Activated CD8-positive, alpha-beta T cell treated with anti-CD3 and anti-CD28 coated beads for 36 hours (primary cell): ENCODE measurements around the gene FRMD4B. TPM values are rescaled to one million over a fixed set of nuclear protein-coding genes. Genes with fewer than 3 reads are reported as not detected.

Source experiments
- ATAC-seq: fragments of 200-7000 bp; cut with Tn5 transposase; one replicate; pipeline ENCODE4 v1.10.0; 2021; ENCODE audit warnings: mild to moderate bottlenecking, moderate library complexity
- CTCF ChIA-PET: fragments of 350-600 bp; sonication (Branson Sonifier 250); formaldehyde crosslinking; loops from one replicate; lab custom pipeline; 2021; ENCODE audit warnings: antibody characterized with exemption; lab: Charles Lee
- POLR2A ChIA-PET: fragments of 350-600 bp; sonication (Branson Sonifier 250); formaldehyde crosslinking; loops from one replicate; lab custom pipeline; 2021; ENCODE audit warnings: antibody characterized with exemption; lab: Charles Lee
- DNase-seq: peaks from one replicate; pipeline ENCODE4 v3.0.0-alpha.2; 2020
- H3K27ac Mint-ChIP-seq: one replicate; pipeline ENCODE4 v1.8.0; 2021; ENCODE audit warnings: mild to moderate bottlenecking, mixed read lengths
- H3K27me3 Mint-ChIP-seq: one replicate; pipeline ENCODE4 v1.8.0; 2021; ENCODE audit warnings: mixed read lengths
- H3K36me3 Mint-ChIP-seq: one replicate; pipeline ENCODE4 v1.8.0; 2021; ENCODE audit warnings: low read depth, mixed read lengths
- H3K4me1 Mint-ChIP-seq: one replicate; pipeline ENCODE4 v1.8.0; 2021; ENCODE audit warnings: low read depth, mixed read lengths
- H3K4me3 Mint-ChIP-seq: one replicate; pipeline ENCODE4 v1.8.0; 2021; ENCODE audit warnings: mild to moderate bottlenecking, moderate library complexity, mixed read lengths
- H3K9me3 Mint-ChIP-seq: one replicate; pipeline ENCODE4 v1.8.0; 2021; ENCODE audit warnings: mixed read lengths
- intact Hi-C: fragments of 100-400 bp; cut with micrococcal nuclease; formaldehyde crosslinking; loops from one replicate; pipeline ENCODE4 v1.10.0; 2022
- total RNA-seq, 2 experiments: library from RNA; stranded (reverse); gene quantifications; one replicate each; pipeline ENCODE4 v1.2.3, GENCODE V29; 2021
- TF ChIP-seq, protein P1 (sequence below): fragments of 200-600 bp; IDR thresholded peaks from one replicate; pipeline ENCODE4 v1.8.0; 2022; ENCODE audit warnings: antibody characterized with exemption, mild to moderate bottlenecking

Gene FRMD4B
- total RNA-seq, 2 experiments from 2014 or later: 11.7 to 11.8 TPM

DNA sequence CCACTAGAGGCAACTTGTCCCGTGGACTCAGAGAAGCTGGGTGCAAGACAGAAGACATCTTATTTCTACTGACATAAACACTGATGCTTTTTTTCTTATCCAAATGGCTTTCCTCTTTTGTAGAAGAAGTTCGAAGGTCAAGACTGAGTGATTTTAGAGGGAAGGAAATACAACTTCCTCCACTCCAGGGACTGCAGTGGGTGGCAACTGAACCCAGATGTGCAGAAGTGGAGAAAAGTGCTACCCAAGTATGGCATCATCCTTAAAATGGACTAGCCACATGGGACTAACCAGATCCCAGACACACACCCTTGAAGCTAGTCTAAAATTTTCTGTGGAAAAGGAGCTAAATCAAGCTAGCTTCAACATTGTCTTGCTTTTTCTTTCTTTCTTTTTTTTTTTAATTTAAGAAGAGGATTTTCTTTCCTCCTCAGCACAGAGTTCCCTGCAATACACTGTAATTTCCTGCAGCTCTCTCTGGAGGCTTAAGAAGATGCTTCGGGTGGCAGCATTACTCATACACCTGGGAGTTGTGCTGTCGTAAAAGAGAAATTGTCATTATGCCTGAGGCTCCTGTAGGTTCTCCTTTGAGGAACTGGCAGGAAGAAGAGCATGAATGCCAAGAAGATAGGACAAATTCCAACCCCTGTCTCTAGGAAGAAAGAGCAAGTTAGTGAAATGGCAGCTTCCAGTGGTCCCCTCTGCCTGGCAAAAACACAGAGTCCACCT, 3.8 kb upstream of the FRMD4B start:
- peaks cover 9% of the 10 kb centered on the region for H3K4me1 Mint-ChIP-seq
- H3K27me3 Mint-ChIP-seq: peaks cover 36% of the 10 kb centered on the region
- H3K36me3 Mint-ChIP-seq: no peaks in the 10 kb centered on the region
- ChIA-PET POLR2A (no interaction called here), CTCF (interaction anchor here (1.4 to 4.4 kb wide), 2 partner anchors 20 to 269 kb away, joined by 5 to 24 read pairs; no protein-coding TSS in a partner anchor)
- TF ChIP-seq, protein P1, sequence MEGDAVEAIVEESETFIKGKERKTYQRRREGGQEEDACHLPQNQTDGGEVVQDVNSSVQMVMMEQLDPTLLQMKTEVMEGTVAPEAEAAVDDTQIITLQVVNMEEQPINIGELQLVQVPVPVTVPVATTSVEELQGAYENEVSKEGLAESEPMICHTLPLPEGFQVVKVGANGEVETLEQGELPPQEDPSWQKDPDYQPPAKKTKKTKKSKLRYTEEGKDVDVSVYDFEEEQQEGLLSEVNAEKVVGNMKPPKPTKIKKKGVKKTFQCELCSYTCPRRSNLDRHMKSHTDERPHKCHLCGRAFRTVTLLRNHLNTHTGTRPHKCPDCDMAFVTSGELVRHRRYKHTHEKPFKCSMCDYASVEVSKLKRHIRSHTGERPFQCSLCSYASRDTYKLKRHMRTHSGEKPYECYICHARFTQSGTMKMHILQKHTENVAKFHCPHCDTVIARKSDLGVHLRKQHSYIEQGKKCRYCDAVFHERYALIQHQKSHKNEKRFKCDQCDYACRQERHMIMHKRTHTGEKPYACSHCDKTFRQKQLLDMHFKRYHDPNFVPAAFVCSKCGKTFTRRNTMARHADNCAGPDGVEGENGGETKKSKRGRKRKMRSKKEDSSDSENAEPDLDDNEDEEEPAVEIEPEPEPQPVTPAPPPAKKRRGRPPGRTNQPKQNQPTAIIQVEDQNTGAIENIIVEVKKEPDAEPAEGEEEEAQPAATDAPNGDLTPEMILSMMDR: no peak
- no peak overlapping the region for H3K4me3 Mint-ChIP-seq
- no peak for DNase-seq
- intact Hi-C loops: no loop called here
- H3K27ac Mint-ChIP-seq: no peak overlapping the region
- no peak for ATAC-seq
- H3K9me3 Mint-ChIP-seq: no peaks in the 10 kb centered on the region

DNA sequence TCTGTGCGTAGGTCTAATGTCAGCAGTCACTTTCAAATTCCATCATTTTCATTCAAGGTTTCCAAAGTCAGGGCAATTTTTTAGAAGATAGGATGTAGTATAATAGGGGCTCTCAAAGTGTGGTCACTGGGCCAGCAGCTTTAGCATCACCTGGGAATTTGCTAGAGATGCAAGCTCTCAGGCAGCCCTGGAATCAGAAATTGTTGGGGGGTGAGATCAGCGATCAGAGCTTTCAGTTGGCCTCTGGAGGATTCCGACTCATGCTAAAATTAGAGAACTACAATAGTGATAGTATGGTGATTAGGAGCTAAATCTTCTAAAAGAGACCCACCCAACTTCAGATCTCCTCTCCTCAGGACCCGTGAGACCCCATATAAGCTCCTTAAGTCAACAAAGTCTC, 2.4 kb upstream of the FRMD4B start:
- H3K4me3 Mint-ChIP-seq: no peak overlapping the region
- no peak overlapping the region for H3K27ac Mint-ChIP-seq
- intact Hi-C loops: no loop called here

DNA sequence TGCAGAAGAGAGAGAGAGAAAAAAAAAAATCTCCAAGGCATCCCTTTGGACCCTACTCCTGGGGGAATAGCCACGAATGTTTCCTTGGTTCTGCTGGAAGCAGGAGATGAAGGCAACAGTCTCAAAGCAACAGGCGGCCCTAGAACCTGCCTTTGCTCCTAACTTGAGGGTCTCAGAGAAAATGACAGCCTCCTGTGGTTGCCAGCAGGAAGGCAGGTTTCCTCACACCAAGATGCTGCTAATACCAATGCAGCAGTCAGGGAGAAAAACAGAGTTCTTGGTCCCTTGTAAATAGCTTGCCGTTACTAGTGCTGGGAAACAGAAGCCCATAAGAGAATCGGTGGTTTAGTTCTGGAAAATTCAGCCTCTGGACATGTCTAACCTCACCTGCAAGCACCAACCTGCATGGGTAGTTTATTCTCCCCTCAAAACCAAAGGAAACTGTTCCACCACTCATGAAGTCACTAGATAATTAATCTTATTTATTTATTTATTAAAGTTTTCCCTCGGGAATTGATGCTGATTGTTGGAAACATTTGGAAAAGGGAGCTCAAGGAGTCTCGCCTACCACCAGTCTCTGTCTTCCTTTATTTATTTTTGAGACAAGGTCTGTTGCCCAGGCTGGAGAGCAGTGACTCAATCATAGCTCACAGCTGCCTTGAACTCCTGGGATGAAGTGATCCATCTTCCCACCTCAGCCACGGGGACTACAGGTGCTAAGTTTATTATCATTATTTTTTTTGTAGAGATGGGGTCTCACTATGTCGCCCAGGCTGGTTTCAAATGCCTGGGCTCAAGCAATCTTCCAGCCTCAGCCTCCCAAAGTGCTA, 883 bp upstream of the FRMD4B start:
- Mint-ChIP-seq H3K4me1 (peaks cover 9% of the 10 kb centered on the region), H3K27ac (no peak overlapping the region), H3K4me3 (peak overlapping the region; percentile 56), H3K9me3 (no peaks in the 10 kb centered on the region), H3K27me3 (peaks cover 46% of the 10 kb centered on the region), H3K36me3 (no peaks in the 10 kb centered on the region)
- TF ChIP-seq, protein P1: no peak
- ATAC-seq (peak; percentile 37), DNase-seq (peak; percentile 4)
- ChIA-PET CTCF (interaction anchor here (0.7 to 4.4 kb wide), 11 partner anchors 10 to 273 kb away, joined by 3 to 24 read pairs (median 3); no protein-coding TSS in a partner anchor), POLR2A (interaction anchor here (1.0 kb wide), 1 partner anchor 80 kb away, joined by 3 read pairs; no protein-coding TSS in a partner anchor)
- intact Hi-C loops: no loop called here

More for the DNA sequence above, 2.4 kb upstream of the FRMD4B start:
- TF ChIP-seq, protein P1: no peak
- ChIA-PET POLR2A (no interaction called here), CTCF (interaction anchor here (0.9 to 4.4 kb wide), 4 partner anchors 22 to 268 kb away, joined by 3 to 24 read pairs (median 4); partner anchors contain the start of gene LMOD3)
- ATAC-seq: no peak
- Mint-ChIP-seq H3K9me3 (no peaks in the 10 kb centered on the region), H3K27me3 (peaks cover 45% of the 10 kb centered on the region), H3K36me3 (no peaks in the 10 kb centered on the region), H3K4me1 (peaks cover 9% of the 10 kb centered on the region)
- no peak for DNase-seq

DNA sequence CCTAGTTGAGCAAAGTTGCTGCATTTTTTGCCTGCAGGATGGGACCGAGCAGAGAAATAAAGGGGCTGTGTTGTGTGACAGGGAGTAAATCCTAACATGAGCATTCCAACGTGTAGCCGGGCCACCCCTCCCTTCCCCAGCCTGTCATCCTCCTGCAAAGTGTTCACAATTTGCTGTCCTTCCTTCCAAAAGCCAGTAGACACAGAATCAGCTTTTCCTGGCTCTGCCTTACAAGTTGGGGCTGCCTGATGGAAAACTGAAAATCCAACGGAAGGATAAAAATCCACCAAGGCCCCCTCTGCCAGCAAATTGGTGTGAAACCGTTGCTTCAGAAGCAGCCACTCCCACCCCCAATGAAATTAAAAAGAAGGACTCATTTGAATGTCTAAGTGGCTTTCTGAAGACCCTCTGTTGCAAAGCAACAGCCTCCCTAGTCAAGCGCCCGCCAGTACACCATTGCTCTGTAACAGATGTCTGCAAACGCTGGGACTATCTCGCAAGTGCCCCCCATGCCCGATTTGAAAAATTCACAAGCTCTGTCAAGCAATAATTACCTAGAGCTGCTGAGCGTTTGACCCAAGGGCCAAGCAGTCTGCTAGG, 665 bp downstream of the FRMD4B start:
- POLR2A ChIA-PET: no interaction called here
- no peak overlapping the region for H3K27ac Mint-ChIP-seq
- CTCF ChIA-PET: interaction anchor here (1.0 to 4.4 kb wide), 5 partner anchors 25 to 224 kb away, joined by 3 to 24 read pairs (median 5); no protein-coding TSS in a partner anchor
- no peaks in the 10 kb centered on the region for H3K9me3 Mint-ChIP-seq
- intact Hi-C loops: no loop called here
- ATAC-seq (no peak), DNase-seq (no peak)
- peaks cover 9% of the 10 kb centered on the region for H3K4me1 Mint-ChIP-seq
- peak overlapping the region; percentile 56 for H3K4me3 Mint-ChIP-seq
- H3K36me3 Mint-ChIP-seq: no peaks in the 10 kb centered on the region
- TF ChIP-seq, protein P1: no peak
- peaks cover 48% of the 10 kb centered on the region for H3K27me3 Mint-ChIP-seq
